HEK293T (cell line): ENCODE results near the gene COL27A1.
"Not testable (repeated sequence)": the region's sequence is repeated elsewhere in the genome, so short reads cannot be mapped to it uniquely, and the experiment has no call there.

Experiments used
- CTCF ChIA-PET: fragments of 350-600 bp; formaldehyde crosslinking; extraction: SDS; loops from one replicate; lab custom pipeline; 2021; ENCODE audit warnings: antibody characterized with exemption, inconsistent platforms; lab: Yijun Ruan, JAX
- POLR2A ChIA-PET: fragments of 350-600 bp; formaldehyde crosslinking; extraction: SDS; loops from one replicate; lab custom pipeline; 2020; ENCODE audit warnings: antibody characterized with exemption, inconsistent platforms; lab: Yijun Ruan, JAX
- DNase-seq: peaks from one replicate; pipeline ENCODE4 v3.0.0; 2012; ENCODE audit warnings: mixed read lengths; ENCODE audit errors: extremely low spot score
- ARNT ChIP-seq: fragments of 450-650 bp; IDR thresholded peaks from 2 replicates; pipeline ENCODE4 v1.6.1; 2017; ENCODE audit warnings: mild to moderate bottlenecking
- BHLHE40 ChIP-seq: fragments of 450-650 bp; IDR thresholded peaks from 2 replicates; pipeline ENCODE4 v1.6.1; 2016; ENCODE audit warnings: mild to moderate bottlenecking, moderate library complexity, borderline replicate concordance
- CTBP1 ChIP-seq: fragments of 450-650 bp; IDR thresholded peaks from 2 replicates; pipeline ENCODE4 v1.6.1; 2016; ENCODE audit warnings: borderline replicate concordance
- ELF4 ChIP-seq: fragments of 450-650 bp; IDR thresholded peaks from 2 replicates; pipeline ENCODE4 v1.6.1; 2017; ENCODE audit warnings: antibody characterized with exemption
- FOXA1 ChIP-seq: fragments of 450-650 bp; IDR thresholded peaks from 2 replicates; pipeline ENCODE4 v1.6.1; 2016; ENCODE audit warnings: mild to moderate bottlenecking
- FOXK2 ChIP-seq: fragments of 450-650 bp; IDR thresholded peaks from 2 replicates; pipeline ENCODE4 v1.6.1; 2016; ENCODE audit warnings: mild to moderate bottlenecking
- FOXM1 ChIP-seq: fragments of 450-650 bp; IDR thresholded peaks from 2 replicates; pipeline ENCODE4 v1.6.1; 2017; ENCODE audit warnings: mild to moderate bottlenecking, borderline replicate concordance
- HDGF ChIP-seq: fragments of 450-650 bp; IDR thresholded peaks from 2 replicates; pipeline ENCODE4 v1.6.1; 2017; ENCODE audit warnings: antibody characterized with exemption, borderline replicate concordance
- L3MBTL2 ChIP-seq: fragments of 450-650 bp; conservative IDR thresholded peaks from 2 replicates; pipeline ENCODE4 v1.6.1; 2016; ENCODE audit warnings: mild to moderate bottlenecking
- LEF1 ChIP-seq: fragments of 450-650 bp; IDR thresholded peaks from 2 replicates; pipeline ENCODE4 v1.6.1; 2017; ENCODE audit warnings: mild to moderate bottlenecking, borderline replicate concordance
- NFRKB ChIP-seq: fragments of 450-650 bp; IDR thresholded peaks from 2 replicates; pipeline ENCODE4 v1.6.1; 2016; ENCODE audit warnings: mild to moderate bottlenecking, moderate library complexity
- SP1 ChIP-seq: fragments of 450-650 bp; IDR thresholded peaks from 2 replicates; pipeline ENCODE4 v1.6.1; 2017
- SUZ12 ChIP-seq: fragments of 450-650 bp; IDR thresholded peaks from 2 replicates; pipeline ENCODE4 v1.6.1; 2016; ENCODE audit warnings: mild to moderate bottlenecking
- TARDBP ChIP-seq: fragments of 450-650 bp; IDR thresholded peaks from 2 replicates; pipeline ENCODE4 v1.6.1; 2016
- ZNF384 ChIP-seq: fragments of 450-650 bp; IDR thresholded peaks from 2 replicates; pipeline ENCODE4 v1.6.1; 2016
- TF ChIP-seq, protein P1 (sequence below): fragments of 450-650 bp; IDR thresholded peaks from 2 replicates; pipeline ENCODE4 v1.6.1; 2016

The COL27A1 gene

DNA sequence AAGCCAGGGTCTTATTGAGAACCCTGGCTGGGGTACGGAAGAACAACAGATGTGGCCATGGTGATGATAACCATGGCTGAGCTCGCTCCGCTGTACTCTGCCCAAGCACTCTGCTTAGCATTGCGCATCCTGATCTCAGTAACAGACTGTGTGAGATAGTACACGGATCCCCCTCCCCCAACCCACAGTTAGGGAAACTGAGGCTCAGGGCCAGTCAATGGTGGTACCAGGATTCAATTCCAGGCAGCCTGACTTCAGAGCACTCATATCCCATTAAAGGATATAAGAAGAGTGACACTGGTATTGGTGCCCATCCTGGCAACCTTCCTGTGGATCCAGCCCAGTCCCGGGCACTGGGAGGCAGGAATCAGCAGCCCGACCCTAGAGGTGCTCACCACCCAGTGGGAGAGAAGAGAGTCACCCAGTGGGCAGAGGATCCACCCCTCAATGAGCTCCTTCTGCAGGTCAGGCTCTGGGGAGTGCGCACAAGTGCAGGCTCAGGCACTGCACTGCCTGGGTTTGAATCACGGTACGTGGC lies 29.8 kb upstream of the COL27A1 start:
- TF ChIP-seq SP1 (no peak), FOXM1 (no peak), FOXA1 (no peak), NFRKB (no peak), CTBP1 (no peak), ELF4 (no peak), BHLHE40 (no peak), LEF1 (no peak), ZNF384 (no peak), HDGF (no peak), FOXK2 (no peak), L3MBTL2 (no peak), TARDBP (no peak)
- TF ChIP-seq, protein P1, sequence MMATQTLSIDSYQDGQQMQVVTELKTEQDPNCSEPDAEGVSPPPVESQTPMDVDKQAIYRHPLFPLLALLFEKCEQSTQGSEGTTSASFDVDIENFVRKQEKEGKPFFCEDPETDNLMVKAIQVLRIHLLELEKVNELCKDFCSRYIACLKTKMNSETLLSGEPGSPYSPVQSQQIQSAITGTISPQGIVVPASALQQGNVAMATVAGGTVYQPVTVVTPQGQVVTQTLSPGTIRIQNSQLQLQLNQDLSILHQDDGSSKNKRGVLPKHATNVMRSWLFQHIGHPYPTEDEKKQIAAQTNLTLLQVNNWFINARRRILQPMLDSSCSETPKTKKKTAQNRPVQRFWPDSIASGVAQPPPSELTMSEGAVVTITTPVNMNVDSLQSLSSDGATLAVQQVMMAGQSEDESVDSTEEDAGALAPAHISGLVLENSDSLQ = no peak
- DNase-seq = no peak
- ChIA-PET POLR2A (no interaction called here), CTCF (interaction anchor here (0.6 to 1.3 kb wide), 2 partner anchors 18 to 20 kb away, joined by 3 to 5 read pairs; no protein-coding TSS in a partner anchor)

DNA sequence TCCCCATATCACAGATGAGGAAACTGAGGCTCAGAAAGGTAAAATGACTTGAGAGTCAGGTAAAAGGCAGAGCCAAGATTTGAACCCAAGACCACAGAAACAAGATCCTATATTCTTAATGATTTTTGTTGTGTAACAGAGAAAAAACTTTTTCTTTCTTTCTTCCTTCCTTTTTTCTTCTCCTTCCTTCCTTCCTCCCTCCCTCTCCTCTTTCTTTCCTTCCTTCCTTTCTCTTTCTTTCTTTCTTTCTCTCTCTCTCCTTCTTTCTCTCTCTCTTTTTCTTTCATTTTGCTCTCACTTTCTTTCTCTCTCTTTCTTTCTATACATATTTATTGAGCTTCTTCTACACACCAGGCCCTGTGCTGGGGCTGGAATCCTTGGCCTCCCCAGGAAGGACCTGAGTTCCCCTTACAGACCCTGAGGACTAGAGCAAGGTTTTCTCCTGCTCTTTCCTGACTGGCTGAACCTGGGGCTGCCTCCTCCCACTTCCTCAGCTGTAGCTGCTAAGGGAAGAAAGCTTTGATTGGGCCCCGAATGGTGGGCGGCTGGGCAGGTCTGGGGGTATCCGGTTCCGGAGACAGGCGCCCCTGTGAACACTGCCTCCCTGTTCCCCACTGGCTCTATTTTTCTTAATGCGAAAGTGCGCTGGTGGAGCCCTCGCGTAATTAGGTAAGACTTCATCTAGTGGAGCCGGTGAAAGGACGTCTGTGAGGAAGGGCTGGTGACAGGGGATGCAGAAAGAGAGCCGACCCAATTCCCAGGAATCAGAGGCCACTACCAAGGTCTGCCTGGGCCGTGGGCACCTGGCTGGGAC lies 28.9 kb upstream of the COL27A1 start:
- ChIA-PET CTCF (interaction anchor here (1.3 kb wide), 1 partner anchor 19 kb away, joined by 5 read pairs; no protein-coding TSS in a partner anchor), POLR2A (no interaction called here)
- no peak for DNase-seq
- TF ChIP-seq FOXK2 (no peak), HDGF (no peak), ARNT (no peak), L3MBTL2 (no peak), BHLHE40 (no peak), SP1 (no peak), ELF4 (no peak), SUZ12 (no peak), FOXA1 (no peak), LEF1 (no peak), TARDBP (no peak)
- TF ChIP-seq, protein P1 = no peak

DNA sequence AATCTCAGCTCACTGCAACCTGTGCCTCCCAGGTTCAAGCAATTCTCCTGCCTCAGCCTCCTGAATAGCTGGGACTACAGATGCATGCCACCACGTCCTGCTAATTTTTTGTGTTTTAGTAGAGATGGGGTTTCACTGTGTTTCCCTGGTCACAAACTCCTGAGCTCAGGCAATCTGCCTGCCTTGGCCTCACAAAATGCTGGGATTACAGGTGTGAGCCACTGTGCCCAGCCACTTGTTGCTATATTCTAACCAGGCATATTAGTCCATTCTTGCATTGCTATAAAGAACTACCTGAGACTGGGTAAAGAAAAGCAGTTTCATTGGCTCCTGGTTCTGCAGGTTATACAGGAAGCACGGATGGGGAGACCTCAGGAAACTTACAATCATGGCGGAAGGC lies 26.6 kb upstream of the COL27A1 start:
- CTCF ChIA-PET = interaction anchor here (0.7 kb wide), 1 partner anchor 12 kb away, joined by 3 read pairs; no protein-coding TSS in a partner anchor
- DNase-seq, POLR2A ChIA-PET: not testable (repeated sequence)

DNA sequence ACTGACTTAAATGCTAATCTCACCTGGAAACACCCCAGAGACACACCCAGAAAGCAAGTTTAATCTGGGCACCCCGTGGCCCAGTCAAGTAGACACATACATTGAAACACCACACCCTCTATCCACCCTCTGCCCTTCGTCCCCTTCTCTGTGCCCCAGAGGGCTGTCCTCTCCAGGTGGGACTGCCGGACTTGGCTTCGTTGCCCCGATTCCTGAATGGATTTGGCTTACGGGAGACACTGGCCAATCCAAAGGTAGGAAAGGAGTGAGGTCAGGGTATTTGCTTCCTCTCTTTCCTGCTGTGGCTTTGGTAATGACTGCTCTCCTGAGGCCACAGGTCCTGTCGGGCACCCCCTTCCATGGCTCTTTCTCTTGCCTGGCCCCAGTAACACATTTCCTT lies 25.2 kb upstream of the COL27A1 start:
- CTCF ChIA-PET = no interaction called here
- no peak for TF ChIP-seq HDGF
- TF ChIP-seq BHLHE40 = no peak
- TF ChIP-seq SUZ12 = no peak
- TF ChIP-seq ELF4 = no peak
- no peak for TF ChIP-seq FOXK2
- TF ChIP-seq LEF1 = no peak
- TF ChIP-seq FOXM1 = no peak
- TF ChIP-seq SP1 = no peak
- TF ChIP-seq TARDBP = no peak
- TF ChIP-seq L3MBTL2 = no peak
- TF ChIP-seq CTBP1 = no peak
- TF ChIP-seq NFRKB = no peak
- TF ChIP-seq ZNF384 = no peak
- TF ChIP-seq FOXA1 = no peak
- POLR2A ChIA-PET = no interaction called here
- no peak for DNase-seq

DNA sequence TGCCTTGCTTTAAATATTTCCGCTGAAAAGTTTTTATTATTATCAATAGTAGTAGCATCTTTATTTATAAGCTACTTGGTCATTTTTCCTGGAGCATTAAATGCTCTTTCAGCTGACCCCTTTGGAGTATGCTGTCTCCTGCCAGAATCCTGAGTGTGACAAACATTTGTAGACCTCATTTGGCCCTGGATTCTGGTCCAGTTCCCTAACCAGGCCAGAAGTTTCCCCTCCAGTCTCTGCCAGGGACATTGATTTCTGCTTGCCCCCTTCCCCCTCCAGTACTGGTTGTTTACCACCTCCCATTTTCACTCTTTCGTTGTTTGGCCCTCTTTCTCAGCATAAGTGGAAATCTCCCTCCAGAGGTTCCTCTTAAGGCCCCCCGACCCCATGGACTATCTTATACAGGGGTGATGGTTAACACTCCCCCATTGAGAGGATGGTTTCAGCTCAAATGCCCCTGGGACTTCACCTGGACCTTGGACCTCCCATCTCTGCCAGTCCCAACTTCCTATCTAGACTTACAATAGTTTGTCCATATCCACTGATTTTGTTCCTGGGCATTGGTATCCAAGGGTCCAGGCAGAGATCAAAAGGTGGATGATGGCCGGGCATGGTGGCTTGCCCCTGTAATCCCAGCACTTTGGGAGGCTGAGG lies 24.6 kb upstream of the COL27A1 start:
- CTCF ChIA-PET = no interaction called here
- no peak for TF ChIP-seq FOXM1
- TF ChIP-seq SUZ12 = no peak
- TF ChIP-seq BHLHE40 = no peak
- TF ChIP-seq, protein P1 = no peak
- TF ChIP-seq CTBP1 = no peak
- no peak for TF ChIP-seq SP1
- no peak for TF ChIP-seq FOXK2
- POLR2A ChIA-PET = no interaction called here
- no peak for DNase-seq
